Testis (tissue), 5 donors: Measurements from ENCODE around the gene CLEC11A. TPM values are rescaled to one million over a fixed set of nuclear protein-coding genes. Genes with fewer than 3 reads are reported as not detected.

Experiments
- DNase-seq: peaks from one replicate; pipeline ENCODE4 v3.0.0-alpha.2; 2019
- H3K27ac ChIP-seq, 2 donors: fragments of 200-600 bp; sonication (generic); one replicate each; pipeline ENCODE4 v1.5.1; 2019
- H3K27me3 ChIP-seq: fragments of 200-600 bp; sonication (generic); one replicate; pipeline ENCODE4 v1.5.1; 2019
- H3K36me3 ChIP-seq: fragments of 200-600 bp; sonication (generic); one replicate; pipeline ENCODE4 v1.5.1; 2017; ENCODE audit warnings: low read depth; ENCODE audit errors: missing control alignments
- H3K4me1 ChIP-seq: fragments of 200-600 bp; sonication (generic); one replicate; pipeline ENCODE4 v1.5.1; 2019
- H3K4me3 ChIP-seq, 2 donors: fragments of 200-600 bp; sonication (generic); one replicate each; pipeline ENCODE4 v1.5.1; 2017 to 2019
- H3K9me3 ChIP-seq: fragments of 200-600 bp; sonication (generic); one replicate; pipeline ENCODE4 v1.5.1; 2017
- CTCF ChIP-seq, 3 experiments: fragments of 450-650 bp in 2 of 3; fragments of 200-600 bp in 1 of 3; sonication (generic) in 1 of 3; IDR thresholded peaks; one replicate each; pipeline ENCODE4 v1.5.1; 2016 to 2019; ENCODE audit warnings: antibody characterized with exemption in 3 of 3, mild to moderate bottlenecking in 2 of 3, moderate library complexity in 1 of 3
- POLR2A ChIP-seq: fragments of 450-650 bp; IDR thresholded peaks from one replicate; pipeline ENCODE4 v1.6.1; 2017; ENCODE audit warnings: antibody characterized with exemption, mild to moderate bottlenecking, moderate library complexity
- WGBS, 2 donors: methylation state at CpG; one replicate each; pipeline ENCODE4 v1.1.5; 2018; 5-methylcytosine and 5-hydroxymethylcytosine counted together
- intact Hi-C: fragments of 100-400 bp; cut with DNase I; formaldehyde crosslinking; loops from one replicate; pipeline ENCODE4 v1.15.1; 2023; ENCODE audit warnings: low total_unique reads
- long read RNA-seq, 2 donors: transcript quantifications; one replicate each; lab custom pipeline, GENCODE V29; 2026
- polyA plus RNA-seq: library from polyadenylated mRNA; stranded (reverse); fragments of 350-450 nt; fragmentation: Illumina TruSeq; extraction: RNeasy Lipid Tissue Mini Kit (QIAGEN cat#74804); gene quantifications from one replicate; pipeline ENCODE4 v1.2.3, GENCODE V29; 2014; ENCODE audit warnings: low read depth, low replicate concordance; ENCODE audit not compliant: insufficient read depth
- total RNA-seq, 2 donors: library from RNA; depleted of rRNA; stranded (reverse); fragments of >200 nt; gene quantifications; one replicate each; pipeline ENCODE4 v1.2.3, GENCODE V29; 2016

CLEC11A gene
- total RNA-seq (10 to 100 TPM; 14.3 to 20.6 TPM), polyA plus RNA-seq (16.9 TPM)
- long read RNA-seq, donor 1, transcript CLEC11A-201 (4 exons, 1,419 nt) = major isoform, 38 of 49 reads
- long read RNA-seq, donor 1, partial matches to known transcripts = 11 of 49 reads
- long read RNA-seq, donor 1, other reads (novel, unspliced or antisense) = 0 of 49 reads
- long read RNA-seq, donor 2, transcript CLEC11A-201 (4 exons, 1,419 nt) = major isoform, 16 of 16 reads
- long read RNA-seq, donor 2, partial matches to known transcripts = 0 of 16 reads
- long read RNA-seq, donor 2, other reads (novel, unspliced or antisense) = 0 of 16 reads

GRCh38 chr19:50723069-50723468, at the start of gene CLEC11A:
Gene CLEC11A (plus strand): TSS chr19:50723364. CDS start chr19:50723526, 162 bp downstream.
- Histone ChIP-seq H3K36me3 (no peaks in the 10 kb centered on the region), H3K27ac (peak within 1 kb of the TSS; percentile 48 to 50), H3K27me3 (no peaks in the 10 kb centered on the region), H3K4me1 (peaks cover 24% of the 10 kb centered on the region), H3K9me3 (no peaks in the 10 kb centered on the region), H3K4me3 (peak within 1 kb of the TSS; percentile 67 to 79)
- intact Hi-C loops = no loop called here
- no peak for TF ChIP-seq POLR2A
- no peak for TF ChIP-seq CTCF (IDR thresholded peaks at IDR 0.05)
- 33 to 38% methylated on average over 15 of the region's 15 CpGs for WGBS, 2 donors
- peak; percentile 60 for DNase-seq

GRCh38 chr19:50676625-50677197, 46.5 kb upstream of the CLEC11A start:
- intact Hi-C loops = no loop called here
- TF ChIP-seq CTCF (IDR thresholded peaks at IDR 0.05) (no peak), POLR2A (no peak)
- Histone ChIP-seq H3K27ac (no peak overlapping the region), H3K4me1 (no peaks in the 10 kb centered on the region), H3K9me3 (no peaks in the 10 kb centered on the region), H3K36me3 (no peaks in the 10 kb centered on the region), H3K4me3 (no peak overlapping the region), H3K27me3 (no peaks in the 10 kb centered on the region)
- 58 to 83% methylated on average over 1 of the region's 1 CpG for WGBS, 2 donors
- DNase-seq = no peak

- no peak for DNase-seq
- intact Hi-C loops = no loop called here
- no peak for TF ChIP-seq CTCF (IDR thresholded peaks at IDR 0.05)
- TF ChIP-seq POLR2A = no peak
- WGBS, 2 donors = 88 to 89% methylated on average over 5 of the region's 5 CpGs
- H3K9me3 ChIP-seq = no peaks in the 10 kb centered on the region
- no peak overlapping the region for H3K4me3 ChIP-seq
- no peak overlapping the region for H3K27ac ChIP-seq
- H3K36me3 ChIP-seq = no peaks in the 10 kb centered on the region
- H3K4me1 ChIP-seq = no peaks in the 10 kb centered on the region
- no peaks in the 10 kb centered on the region for H3K27me3 ChIP-seq
Measured at GRCh38 chr19:50677636-50678035, 45.5 kb upstream of the CLEC11A start.

GRCh38 chr19:50678323-50678722, 44.8 kb upstream of the CLEC11A start:
- H3K27ac ChIP-seq = no peak overlapping the region

GRCh38 chr19:50679177-50680125, 43.7 kb upstream of the CLEC11A start:
- DNase-seq = peak; percentile 85
- TF ChIP-seq POLR2A (no peak), CTCF (IDR thresholded peaks at IDR 0.05) (no peak)
- intact Hi-C loops = no loop called here
- no peaks in the 10 kb centered on the region for H3K27me3 ChIP-seq
- no peak overlapping the region for H3K4me3 ChIP-seq
- no peak overlapping the region for H3K27ac ChIP-seq
- H3K36me3 ChIP-seq = no peaks in the 10 kb centered on the region
- H3K9me3 ChIP-seq = no peaks in the 10 kb centered on the region
- no peaks in the 10 kb centered on the region for H3K4me1 ChIP-seq
- WGBS, 2 donors = 10 to 15% methylated on average over 23 of the region's 23 CpGs

More at GRCh38 chr19:50678323-50678722, 44.8 kb upstream of the CLEC11A start:
- H3K36me3 ChIP-seq = no peaks in the 10 kb centered on the region
- no peak overlapping the region for H3K4me3 ChIP-seq
- no peaks in the 10 kb centered on the region for H3K9me3 ChIP-seq
- DNase-seq = no peak
- no peaks in the 10 kb centered on the region for H3K27me3 ChIP-seq
- 77 to 78% methylated on average over 3 of the region's 3 CpGs for WGBS, 2 donors
- intact Hi-C loops = no loop called here
- TF ChIP-seq POLR2A = no peak
- no peaks in the 10 kb centered on the region for H3K4me1 ChIP-seq
